ENCODE results near the gene NFATC4.
"Not testable (repeated sequence)": the region's sequence is repeated elsewhere in the genome, so short reads cannot be mapped to it uniquely, and the experiment has no call there.

The NFATC4 gene

DNA sequence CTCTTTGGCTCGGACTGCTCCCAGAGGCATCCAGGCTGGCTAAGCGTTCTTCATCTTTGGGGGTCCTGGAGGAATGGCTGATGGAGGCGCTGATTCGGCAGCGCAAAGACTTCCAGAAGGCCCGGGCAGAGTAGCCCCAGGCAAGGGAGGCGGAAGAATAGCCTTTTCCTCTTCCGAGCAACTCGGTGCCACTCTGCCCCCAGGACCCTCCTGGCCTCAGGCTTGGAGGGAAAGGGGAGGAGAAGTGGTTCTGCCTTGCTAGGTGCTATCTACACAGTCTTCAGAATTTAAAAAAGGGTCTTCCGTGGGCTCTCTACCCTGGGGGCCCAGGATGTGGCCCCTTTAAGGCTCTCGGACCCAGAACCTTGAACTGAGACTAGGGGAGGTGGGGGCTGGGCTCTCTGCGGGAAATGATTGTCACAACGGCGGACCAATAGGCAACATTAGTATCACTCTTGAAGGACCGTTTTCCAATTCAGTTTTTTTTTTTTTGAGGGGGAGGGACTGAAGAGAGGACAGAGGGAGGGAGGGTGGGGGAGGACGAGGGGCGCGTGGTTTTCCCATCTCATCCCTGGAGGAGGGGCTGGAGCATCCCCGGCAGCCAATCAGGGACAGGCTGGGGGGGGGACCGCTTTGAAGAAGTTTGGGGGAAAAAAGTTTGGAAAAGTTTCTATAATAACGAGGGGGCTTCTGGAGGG is at the start of gene NFATC4:
Gene NFATC4, plus strand, starts transcription at position 671 of the 698 bp plus-strand sequence. CDS start 157 bp downstream, outside the sequence.
- peak; percentile 69 for DNase-seq

DNA sequence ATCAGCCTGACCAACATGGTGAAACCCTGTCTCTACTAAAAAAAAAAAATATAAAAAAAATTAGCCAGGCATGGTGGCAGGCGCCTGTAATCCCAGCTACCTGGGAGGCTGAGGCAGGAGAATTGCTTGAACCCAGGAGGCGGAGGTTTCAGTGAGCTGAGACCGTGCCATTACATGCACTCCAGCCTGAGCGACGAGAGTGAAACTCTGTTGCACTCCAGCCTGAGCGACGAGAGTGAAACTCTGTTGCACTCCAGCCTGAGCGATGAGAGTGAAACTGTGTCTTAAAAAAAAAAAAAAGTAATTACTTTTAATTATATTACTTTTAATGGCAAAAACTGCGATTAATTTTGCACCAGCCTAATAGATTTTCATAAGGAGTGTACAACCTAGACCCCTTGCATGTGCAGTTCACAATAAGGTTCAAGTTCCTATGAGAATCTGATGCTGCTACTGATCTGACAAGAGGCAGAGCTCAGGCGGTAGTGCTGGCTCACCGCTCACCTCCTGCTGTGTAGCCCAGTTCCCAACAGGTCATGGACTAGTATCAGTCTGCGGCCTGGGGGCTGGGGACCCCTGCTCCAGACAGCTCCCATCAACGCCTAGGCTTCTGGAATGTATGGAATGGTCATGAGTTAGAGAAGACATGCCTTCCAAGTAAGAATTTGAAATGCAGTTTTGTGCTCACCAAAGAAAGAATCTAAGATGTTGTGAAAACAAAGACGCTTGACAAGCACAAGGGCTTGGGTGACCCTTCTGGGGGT is 46.6 kb upstream of the NFATC4 start:
- no peak for DNase-seq

DNA sequence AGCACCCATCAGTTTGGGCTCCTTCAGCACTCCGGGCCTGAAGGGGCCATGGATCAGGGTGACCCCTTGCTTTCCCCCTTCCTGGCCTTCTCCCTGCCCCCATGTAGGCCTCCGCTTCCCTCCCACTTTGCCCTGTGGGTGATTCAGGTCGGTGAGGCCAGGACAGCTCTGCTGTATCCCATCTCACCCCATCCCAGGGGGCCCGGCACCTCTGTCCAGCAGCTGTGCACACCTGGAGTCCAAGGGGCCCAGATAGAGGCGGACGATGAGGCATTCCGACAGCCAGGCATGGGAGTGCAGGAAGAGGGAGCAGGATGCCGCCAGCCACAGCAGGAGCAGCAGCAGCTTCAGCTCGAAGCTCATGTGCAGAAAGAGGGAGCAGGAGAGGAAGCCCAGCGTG is 45.3 kb upstream of the NFATC4 start:
- no peak for DNase-seq

DNA sequence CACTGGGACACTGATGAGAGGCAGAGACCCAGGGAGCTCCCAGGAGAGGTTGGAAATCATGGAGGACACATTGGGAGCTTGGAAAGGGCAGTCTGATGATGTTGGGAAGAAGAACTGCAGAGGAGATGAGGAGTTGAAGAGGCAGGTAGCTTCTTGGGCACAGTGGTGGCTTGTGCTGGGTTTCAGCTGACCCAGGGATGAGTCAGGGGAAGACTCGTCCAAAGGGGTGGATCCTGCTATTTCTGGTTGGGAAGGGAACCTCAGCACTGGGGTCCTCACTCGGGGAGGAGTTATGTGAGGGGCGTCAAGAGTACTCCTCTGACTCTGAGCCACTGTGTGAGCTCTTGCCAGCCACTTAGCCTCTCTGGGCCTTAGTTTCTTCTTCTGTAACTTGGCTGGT is 44.6 kb upstream of the NFATC4 start:
- DNase-seq: no peak

DNA sequence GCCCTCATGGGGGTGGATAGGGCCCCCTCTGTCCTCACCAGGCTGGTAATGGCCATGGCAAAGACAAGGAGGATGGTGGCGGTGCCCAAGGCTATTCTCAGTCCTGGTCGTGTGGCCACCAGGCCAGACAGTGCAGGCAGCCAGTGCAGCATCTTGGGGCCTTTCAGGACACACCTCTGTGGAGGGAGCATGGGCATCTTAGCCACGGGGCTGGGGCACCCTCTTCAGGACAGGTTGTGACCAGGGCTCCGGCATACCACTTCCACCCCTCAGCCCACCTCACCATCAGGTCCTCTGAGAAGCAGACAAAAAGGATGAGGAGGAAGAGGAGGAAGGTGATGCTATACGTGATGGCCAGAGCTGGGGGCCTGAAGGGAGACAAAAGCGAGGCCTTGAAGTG is 44.0 kb upstream of the NFATC4 start:
- DNase-seq: no peak

DNA sequence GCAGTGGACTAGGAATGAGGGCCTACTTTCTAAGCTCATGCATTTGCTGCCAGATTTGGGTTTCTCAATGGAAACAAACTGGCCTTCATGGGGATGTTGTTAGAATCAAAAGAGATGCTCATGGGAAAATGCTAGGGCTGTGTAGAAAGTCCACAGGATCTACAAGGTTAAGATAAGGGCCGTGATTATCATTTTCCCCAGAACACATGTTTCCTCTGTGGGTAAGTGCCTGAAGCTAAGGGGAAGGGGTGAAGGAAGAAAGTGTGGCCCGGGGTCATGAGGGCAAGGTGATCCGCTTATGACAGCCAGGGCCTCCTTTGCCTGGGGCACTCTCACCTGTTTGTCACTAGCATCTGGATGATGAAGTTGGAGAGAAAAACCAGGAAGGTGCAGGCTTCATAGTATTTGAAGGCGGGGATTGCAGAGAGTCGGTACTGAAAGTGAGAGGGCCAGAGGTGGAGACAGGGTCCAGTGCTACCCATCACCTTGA is 42.9 kb upstream of the NFATC4 start:
- DNase-seq: no peak

DNA sequence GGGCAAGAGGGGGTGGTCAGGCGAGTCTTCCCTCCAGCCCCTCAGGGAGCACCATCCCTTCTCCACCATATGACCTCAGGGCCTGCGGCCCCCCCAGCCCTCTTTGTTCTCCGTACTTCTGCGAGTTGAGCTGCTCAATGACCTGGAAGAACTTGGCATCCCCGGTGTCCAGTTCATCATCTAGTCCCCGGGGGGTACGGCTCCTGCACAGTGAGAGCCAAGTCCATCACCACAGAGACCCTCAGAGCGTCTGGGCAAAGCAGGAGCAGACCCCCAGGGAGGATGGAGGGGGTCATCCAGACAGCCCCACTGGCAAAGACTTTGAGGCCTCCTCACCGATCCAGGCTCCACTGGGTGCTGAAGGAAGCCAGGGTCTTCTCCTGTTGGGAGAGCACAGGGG is 42.0 kb upstream of the NFATC4 start:
- DNase-seq: no peak

DNA sequence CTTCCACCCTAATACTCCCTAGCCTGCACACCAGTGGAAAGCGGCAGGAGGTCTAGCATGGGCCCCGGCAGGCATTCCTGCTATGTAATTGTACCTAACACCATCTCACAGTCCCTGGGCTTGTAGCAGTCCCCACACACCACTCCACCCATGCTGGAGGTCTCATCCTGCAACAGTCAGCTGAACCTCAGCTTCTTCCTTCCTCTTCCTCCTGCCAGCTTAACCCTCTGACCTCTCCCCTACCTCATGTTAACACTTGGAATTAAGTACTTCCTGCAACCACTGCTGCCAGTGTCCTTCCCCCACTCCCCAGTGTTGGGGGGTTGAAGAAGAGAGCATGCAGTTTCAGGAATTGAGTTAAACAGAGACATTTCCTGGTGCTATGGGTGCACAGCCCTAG is 40.7 kb upstream of the NFATC4 start:
- DNase-seq: no peak

DNA sequence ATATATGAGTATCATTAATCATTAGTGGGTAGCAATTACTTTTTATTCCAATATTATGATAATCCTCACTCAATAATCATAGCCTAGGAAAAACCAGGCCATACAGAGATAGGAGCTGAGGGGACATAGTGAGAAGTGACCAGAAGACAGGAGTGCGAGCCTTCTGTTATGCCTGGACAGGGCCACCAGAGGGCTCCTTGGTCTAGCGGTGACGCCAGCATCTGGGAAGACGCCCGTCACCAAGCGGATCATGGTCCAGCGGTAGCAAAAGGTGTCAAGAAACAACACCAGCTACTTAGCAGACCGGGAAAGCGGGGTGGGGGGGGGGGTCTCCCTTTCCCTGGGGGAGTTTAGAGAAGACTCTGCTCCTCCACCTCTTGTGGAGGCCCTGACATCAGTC is 40.1 kb upstream of the NFATC4 start:
- DNase-seq: not testable (repeated sequence)

DNA sequence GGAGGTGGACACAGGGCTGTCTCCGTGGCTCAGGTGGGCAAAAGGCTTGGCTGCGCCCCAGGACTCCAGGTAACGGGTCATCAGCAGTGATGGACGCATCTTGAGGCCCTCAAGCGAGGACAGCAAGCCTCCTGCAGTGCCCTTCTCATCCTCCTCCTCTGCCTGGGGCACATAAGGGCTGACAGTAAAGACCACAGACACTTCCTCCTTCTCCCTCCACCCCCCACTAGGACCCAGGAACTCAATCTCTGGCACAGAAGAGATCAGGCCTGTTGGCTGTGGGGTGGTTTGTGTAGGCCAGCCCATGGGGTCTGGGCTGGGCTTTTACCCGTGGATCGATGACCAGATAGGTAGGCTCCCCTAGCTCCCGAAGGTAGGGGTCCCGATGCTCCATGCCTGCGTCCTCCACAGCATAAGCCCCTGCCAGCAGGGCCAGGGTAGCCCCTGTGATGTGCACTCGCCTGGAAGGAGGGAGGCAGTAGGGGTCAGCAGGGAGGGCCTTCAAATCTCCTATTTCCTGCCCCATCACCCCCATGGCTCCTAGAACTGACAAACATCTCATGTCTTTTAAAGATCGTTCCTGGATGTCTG is 38.8 kb upstream of the NFATC4 start:
- DNase-seq: no peak

DNA sequence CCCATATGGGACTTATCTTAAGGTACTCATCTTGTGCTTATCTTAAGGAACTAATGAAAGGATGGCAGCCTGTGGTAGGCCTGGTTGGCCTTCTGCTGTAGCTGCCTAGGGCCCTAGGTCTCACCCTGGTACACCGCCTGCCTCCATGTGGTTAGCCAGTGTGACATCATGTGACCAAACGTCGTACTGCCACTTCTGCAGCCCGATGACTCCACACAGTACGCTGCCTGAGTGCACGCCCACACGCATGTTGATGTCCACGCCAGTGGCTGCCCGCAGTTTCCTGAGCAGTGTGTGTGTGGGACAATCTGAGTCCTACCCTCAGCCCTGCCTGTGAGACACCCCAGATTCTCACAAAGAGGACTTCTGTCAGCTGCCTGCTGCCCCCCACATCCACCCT is 38.2 kb upstream of the NFATC4 start:
- DNase-seq: no peak

DNA sequence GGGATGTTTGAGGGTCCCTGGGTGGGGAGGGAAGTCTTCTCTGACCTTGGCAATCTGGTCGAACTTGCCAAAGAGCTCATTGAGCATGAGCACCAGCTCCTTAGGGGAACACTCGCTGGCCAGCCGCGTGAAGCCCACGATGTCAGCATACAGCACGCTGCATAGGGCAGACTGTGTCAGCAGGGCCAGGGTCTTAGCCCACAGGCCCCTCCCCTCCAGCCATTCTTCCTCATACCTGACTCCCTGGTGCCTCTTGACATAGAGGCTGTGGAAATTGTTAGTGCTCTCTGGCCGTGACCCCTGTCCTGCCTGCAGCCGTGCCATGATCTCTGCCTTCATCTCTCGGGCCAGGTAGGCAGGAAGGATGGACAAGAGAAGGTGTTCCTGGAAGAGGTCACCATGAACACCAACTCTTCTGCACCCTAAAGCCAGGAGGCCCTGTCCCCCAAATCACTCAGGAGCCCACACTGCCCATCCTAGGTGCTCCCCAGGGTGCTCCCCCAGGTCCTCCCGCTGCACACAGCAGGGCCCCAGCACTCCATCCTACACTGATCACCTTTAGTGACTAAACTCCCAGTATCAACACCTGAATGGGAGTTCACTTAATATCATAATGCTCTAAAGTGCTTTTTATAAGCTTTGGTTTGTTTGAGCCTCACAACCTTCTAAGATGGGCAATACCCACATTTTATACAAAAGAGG is 36.9 kb upstream of the NFATC4 start:
- DNase-seq: no peak

DNA sequence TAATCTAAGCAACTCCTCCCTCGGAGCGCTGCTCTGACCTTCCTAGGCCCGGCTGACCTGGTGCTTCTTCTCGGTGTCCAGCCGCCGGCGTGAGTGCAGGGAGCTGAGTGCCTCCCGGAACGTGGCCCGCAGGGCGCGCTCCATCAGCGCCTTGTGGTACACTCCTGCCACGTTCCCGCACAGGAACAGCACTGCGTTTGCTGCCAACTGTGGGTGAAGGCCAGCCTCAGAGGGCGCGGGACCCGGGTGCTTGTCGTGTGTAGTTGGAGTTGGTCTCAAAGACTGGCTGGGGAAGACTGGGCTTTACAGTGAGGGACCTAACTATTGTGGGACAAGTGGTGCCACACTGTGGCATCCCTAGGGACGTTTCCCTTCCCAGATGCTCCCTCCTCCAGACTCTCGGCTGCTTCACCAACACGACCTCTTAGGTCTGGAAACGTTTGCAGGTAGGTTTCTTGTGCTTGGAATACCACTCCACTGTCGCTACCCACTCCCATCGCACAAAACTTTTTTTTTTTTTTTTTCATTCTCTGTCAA is 36.2 kb upstream of the NFATC4 start:
- DNase-seq: peak; percentile 32

DNA sequence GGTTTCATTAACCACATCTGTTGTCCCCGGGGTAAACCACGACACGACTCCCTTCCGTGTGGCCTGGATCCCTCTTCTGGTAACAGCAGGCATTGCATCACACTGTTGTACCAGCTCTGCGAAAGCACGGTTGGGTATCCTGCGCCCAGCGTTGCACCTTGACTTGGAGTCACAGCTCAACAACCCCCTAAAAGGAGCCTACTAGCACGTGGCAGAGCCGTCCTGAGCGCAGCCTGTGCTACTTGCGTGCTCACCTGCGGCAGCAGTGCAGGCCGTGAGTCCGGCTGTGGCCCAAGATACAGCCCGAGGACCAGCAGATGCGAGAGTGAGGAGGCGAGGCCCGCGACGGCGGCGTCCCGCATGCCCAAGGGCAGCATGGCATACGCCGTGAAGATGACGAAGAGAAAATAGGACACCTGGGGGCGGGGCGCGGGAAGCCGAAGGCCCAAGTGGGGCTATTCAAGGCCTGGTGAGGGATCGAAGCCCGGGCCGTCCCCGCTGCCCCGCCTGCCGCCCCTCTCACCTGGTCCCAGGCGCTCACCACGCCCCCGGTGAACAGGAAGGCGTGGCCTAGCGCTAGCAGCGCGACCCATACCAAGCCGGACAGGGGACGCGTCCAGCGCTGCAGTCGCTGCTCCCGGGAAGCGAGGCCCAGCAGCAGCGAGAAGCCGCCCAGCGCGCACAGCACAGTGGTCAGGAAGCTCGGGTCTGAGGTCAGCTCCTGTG is 35.6 kb upstream of the NFATC4 start:
- peak; percentile 86 for DNase-seq

DNA sequence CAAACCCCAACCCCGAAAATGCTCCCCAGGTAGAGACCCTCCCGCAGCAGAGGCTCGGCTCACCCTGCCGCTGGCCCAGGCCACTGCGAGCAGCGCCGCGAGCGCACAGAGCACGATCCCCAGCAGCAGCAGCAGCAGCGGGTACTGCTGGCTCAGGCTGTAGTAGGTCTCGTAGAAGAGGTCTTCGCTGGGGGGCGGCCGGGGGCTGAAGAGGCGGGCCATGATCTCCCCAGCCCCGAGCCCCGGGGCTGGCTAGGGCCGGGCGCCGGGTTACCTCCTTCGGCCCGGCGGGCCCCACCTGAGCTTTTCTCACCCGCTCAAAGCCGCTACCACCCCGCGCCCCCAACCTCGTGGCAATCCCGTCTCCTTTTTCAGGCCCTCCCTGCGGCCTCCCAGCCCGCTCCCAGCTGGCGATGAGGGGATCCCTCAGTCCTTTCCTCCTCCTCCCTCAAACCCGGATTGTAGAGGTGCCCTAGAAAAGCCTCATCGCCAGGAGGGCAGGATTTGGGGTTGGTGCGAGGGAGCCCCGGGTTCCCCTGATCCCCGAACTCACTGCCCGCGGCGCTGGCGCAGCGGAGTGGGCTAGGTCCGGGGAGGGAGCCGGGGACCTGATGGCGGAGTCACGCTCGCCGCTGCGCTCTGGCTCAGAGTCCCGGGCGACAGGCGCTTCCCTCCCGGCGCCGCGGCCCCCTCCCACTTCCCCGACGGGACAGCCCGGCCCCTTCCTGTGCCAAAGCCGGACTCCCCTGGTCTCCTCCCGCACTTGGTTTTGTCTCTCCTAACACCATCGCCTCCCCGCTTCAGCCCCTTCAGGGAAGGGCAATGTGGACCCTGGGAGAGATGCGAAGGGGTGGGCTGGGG is 33.3 kb upstream of the NFATC4 start, which contains the start of gene ADCY4:
Gene ADCY4, minus strand, starts transcription at position 641 of the 861 bp plus-strand sequence. Its CDS starts 419 bp downstream, at position 222.
- DNase-seq: no peak

DNA sequence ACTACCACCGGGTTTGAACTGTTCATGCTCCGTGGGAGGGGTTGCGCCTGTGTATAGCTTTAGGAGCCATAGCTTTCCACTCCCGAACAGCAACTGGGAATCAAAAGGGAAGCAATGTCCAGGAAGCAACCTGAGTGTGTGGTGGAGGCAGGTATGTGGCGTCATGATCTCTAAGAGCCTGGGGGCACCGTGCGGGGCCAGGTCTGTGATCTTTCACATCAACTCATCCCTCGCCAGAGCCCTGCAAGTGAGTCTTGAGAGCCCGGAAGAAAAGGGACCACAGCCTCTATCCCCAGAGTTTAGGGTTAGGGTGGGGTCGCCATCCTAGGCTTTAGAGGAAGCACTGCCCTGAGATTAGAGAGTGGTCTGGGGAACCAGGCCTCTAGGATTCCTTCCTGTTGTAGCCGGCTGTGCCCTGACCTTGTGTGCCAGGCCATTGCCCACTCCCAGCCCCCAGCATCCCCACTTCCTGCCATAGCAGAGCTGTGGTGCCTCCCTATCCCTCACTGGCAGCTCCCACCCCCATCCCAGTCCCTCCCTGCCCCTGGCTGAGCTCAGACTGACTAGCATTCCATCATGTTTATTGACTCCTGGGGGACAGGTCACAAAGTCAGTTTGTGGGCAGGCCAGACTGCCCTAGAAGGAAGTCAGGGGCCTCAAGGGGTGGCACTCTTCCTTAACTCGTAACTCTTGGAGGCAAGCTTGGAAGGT is 32.4 kb upstream of the NFATC4 start:
- no peak for DNase-seq

DNA sequence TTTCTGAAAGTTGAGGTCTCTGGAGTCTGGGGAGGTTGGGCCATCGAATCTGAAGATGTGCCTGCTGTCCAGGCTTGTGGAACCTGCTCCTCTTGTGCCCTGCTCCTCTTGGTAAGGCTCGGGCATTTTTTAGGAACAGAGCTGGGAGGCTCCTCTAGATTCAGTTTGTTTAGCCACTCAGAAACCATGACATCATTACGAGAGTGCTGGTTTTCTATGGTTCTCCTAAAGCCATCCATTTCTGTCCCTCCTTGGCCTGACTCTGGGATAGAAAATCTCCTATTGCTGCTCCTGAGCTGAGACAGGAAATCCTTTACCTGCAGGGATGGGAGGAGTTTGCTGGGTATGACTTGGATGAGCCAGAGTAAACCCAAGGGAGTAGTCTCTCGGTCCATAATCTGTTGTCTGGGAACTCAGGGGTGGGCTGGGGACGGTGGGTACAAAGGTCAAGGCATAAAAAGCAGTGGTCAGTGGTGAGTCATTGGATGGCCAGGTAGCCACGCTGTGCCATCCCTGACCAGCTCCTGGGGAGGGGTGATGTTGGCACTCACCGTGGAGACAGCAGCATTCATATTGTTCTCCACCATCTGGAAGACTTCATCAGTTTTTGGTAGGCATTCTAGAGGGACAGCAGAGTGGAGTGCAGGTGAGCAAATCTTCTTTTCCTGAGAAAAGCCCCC is 30.7 kb upstream of the NFATC4 start:
- DNase-seq: no peak

DNA sequence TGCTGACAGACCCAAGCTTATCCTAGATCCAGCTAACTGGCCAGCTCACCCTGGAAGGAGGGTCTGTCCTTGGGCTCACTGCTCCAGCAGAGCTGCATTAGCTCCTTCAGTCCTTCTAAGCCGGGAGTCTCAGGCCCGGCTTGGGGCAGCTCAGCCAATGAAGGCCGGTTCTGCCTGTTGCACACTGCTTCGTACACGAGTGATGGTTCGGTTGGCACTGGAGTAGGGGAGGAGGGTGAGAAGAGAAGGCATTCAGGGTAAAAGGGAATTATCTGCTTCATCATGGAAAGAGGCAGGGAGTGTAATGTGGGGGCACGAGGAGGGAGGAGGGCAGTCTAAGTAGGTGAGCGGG is 30.2 kb upstream of the NFATC4 start:
- DNase-seq: no peak

DNA sequence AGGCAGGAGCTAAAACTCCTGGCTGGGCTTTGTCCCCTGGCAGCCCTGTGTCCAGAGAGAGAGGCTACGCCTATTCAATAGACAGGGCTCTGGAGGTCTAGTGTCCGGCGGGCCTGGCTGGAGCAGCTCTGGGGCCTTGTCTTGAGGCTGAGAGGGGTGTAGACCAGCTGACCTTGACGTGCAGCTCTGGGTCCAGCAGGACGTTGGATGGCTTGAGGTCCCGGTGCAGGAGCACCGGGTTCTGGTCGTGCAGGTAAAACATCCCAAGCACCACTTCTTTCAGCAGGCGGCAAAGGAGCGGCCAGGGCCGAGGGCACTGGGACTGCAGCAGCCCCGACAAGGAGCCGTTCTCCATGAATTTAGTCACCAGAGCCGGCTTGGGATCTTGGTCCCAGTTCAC is 29.1 kb upstream of the NFATC4 start:
- DNase-seq: no peak
